OCI-LY1 (cell line): Measurements from ENCODE around the gene ARHGEF4.

Experiments
- H2AFZ ChIP-seq: fragments of 200-600 bp; sonication (generic), shearing (Covaris generic); 2 replicates; pipeline ENCODE4 v1.6.0; 2014; ENCODE audit warnings: antibody characterized with exemption, mild to moderate bottlenecking, low read length
- H3F3A ChIP-seq: fragments of 200-600 bp; sonication (generic), shearing (Covaris generic); 2 replicates; pipeline ENCODE4 v1.6.0; 2014; ENCODE audit warnings: mild to moderate bottlenecking, antibody characterized with exemption, low read length, moderate library complexity; ENCODE audit not compliant: insufficient read depth
- H3K27ac ChIP-seq: fragments of 200-600 bp; sonication (generic); 2 replicates; pipeline ENCODE4 v1.5.1; 2014; ENCODE audit warnings: low read length, mixed run types, mild to moderate bottlenecking, low read depth; ENCODE audit not compliant: poor library complexity, severe bottlenecking
- H3K27me3 ChIP-seq: fragments of 200-600 bp; sonication (generic); 2 replicates; pipeline ENCODE4 v1.6.0; 2014; ENCODE audit warnings: antibody characterized with exemption, mild to moderate bottlenecking, low read length, moderate library complexity; ENCODE audit not compliant: insufficient read depth
- H3K36me3 ChIP-seq: fragments of 200-600 bp; sonication (generic); 2 replicates; pipeline ENCODE4 v1.6.1; 2014; ENCODE audit warnings: mild to moderate bottlenecking, antibody characterized with exemption, low read length, moderate library complexity, mixed read lengths; ENCODE audit not compliant: insufficient read depth
- H3K4me1 ChIP-seq: fragments of 200-600 bp; sonication (generic); 2 replicates; pipeline ENCODE4 v1.5.1; 2014; ENCODE audit warnings: mild to moderate bottlenecking, low read length, moderate library complexity; ENCODE audit not compliant: insufficient read depth, severe bottlenecking
- H3K4me2 ChIP-seq: fragments of 200-600 bp; sonication (generic), shearing (Covaris generic); 2 replicates; pipeline ENCODE4 v1.6.1; 2014; ENCODE audit warnings: low read length
- H3K4me3 ChIP-seq: fragments of 200-600 bp; sonication (generic); 2 replicates; pipeline ENCODE4 v1.5.1; 2014; ENCODE audit warnings: low read length, low read depth, mild to moderate bottlenecking, mixed read lengths; ENCODE audit not compliant: poor library complexity, severe bottlenecking
- H3K79me2 ChIP-seq: fragments of 200-600 bp; shearing (Covaris generic); 2 replicates; pipeline ENCODE4 v1.6.1; 2016; ENCODE audit warnings: mixed run types, low read length, mixed read lengths; ENCODE audit not compliant: insufficient read depth
- H3K9ac ChIP-seq: fragments of 200-600 bp; sonication (generic), shearing (Covaris generic); 2 replicates; pipeline ENCODE4 v1.6.1; 2014; ENCODE audit warnings: mild to moderate bottlenecking, low read length, mixed read lengths
- H3K9me2 ChIP-seq: fragments of 200-600 bp; sonication (generic), shearing (Covaris generic); 2 replicates; pipeline ENCODE4 v1.6.1; 2014; ENCODE audit warnings: low read depth, mild to moderate bottlenecking, low read length, mixed read lengths
- H3K9me3 ChIP-seq: fragments of 200-600 bp; shearing (Covaris generic); 2 replicates; pipeline ENCODE4 v1.6.1; 2014; ENCODE audit warnings: low read length, mixed read lengths
- H4K20me1 ChIP-seq: fragments of 200-600 bp; sonication (generic), shearing (Covaris generic); 2 replicates; pipeline ENCODE4 v1.6.0; 2016; ENCODE audit warnings: mild to moderate bottlenecking, low read length; ENCODE audit not compliant: insufficient read depth
- CTCF ChIP-seq: fragments of 200-600 bp; sonication (generic), shearing (Covaris generic); IDR thresholded peaks from 2 replicates; pipeline ENCODE4 v1.5.1; 2017; ENCODE audit warnings: mild to moderate bottlenecking, antibody characterized with exemption, low read length, moderate library complexity, mixed read lengths
- EZH2 ChIP-seq: fragments of 200-600 bp; sonication (generic), shearing (Covaris generic); IDR thresholded peaks from 2 replicates; pipeline ENCODE4 v1.8.0; 2017; ENCODE audit warnings: borderline replicate concordance, mixed run types, mild to moderate bottlenecking, antibody characterized with exemption, low read length, moderate library complexity, mixed read lengths

Gene ARHGEF4

DNA sequence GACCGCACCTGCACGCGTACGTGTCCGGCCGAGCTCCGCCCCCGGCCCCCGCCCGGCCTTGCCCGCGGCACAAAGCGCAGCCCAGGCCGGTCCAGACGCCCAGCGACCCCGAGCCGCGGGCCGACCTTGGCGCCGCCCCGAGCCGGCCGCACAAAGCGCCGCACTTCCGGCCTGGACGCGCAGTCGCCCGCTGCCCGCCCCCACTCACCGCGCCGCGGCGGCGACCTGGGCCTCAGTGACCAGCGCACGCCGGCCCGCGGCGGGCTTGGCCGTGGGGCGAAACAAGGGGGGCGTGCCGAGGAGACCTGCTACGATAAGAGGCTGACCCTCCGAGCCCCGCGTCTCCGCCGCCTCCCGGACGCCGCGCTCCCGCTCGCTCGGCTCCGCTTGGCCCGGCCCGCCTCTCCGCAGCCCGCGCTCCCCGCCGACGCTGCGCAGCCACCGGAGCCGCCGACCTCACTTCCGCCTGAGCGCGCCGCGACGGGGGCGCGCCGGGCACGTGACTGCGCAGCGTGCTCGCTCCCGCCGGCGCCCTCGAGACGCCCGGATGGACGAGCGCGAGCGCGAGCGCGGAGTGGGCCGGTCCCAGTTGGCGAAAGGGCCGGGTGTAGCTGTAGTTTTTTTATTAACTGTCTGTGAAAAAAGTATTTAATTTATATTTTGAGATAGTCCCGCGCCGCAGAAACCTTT lies 256.4 kb downstream of the ARHGEF4 start, which contains the start of gene FAM168B:
FAM168B (minus strand) TSS at position 455 of the 690 bp plus-strand sequence. CDS start 10,814 bp downstream, outside the sequence.
- no peak for TF ChIP-seq CTCF
- no peak for TF ChIP-seq EZH2
- Histone ChIP-seq H3K9me3 (no peaks in the 10 kb centered on the region), H3F3A (no peaks in the 10 kb centered on the region), H4K20me1 (no peaks in the 10 kb centered on the region), H3K4me2 (peak within 1 kb of the TSS; percentile 72), H3K27ac (peak within 1 kb of the TSS; percentile 68), H3K4me1 (peaks cover 16% of the 10 kb centered on the region), H3K36me3 (peaks cover 23% of the 10 kb centered on the region), H3K27me3 (no peaks in the 10 kb centered on the region), H3K9me2 (no peaks in the 10 kb centered on the region), H3K9ac (peak within 1 kb of the TSS; percentile 77), H3K79me2 (peaks cover 44% of the 10 kb centered on the region), H2AFZ (peak within 1 kb of the TSS; percentile 3; the same call in 1 of the 2 replicates), H3K4me3 (peak within 1 kb of the TSS; percentile 72)

GRCh38 chr2:131093696-131094462 lies 257.2 kb downstream of the ARHGEF4 start:
- H3K27ac ChIP-seq: peak overlapping the region; percentile 68

More at GRCh38 chr2:131093696-131094462, 257.2 kb downstream of the ARHGEF4 start:
- H3K4me1 ChIP-seq: peaks cover 16% of the 10 kb centered on the region
- H3K9me2 ChIP-seq: no peaks in the 10 kb centered on the region
- H3K4me2 ChIP-seq: peak overlapping the region; percentile 72
- H4K20me1 ChIP-seq: no peaks in the 10 kb centered on the region
- peak overlapping the region; percentile 3; the same call in 1 of the 2 replicates for H2AFZ ChIP-seq
- no peaks in the 10 kb centered on the region for H3K9me3 ChIP-seq
- H3K36me3 ChIP-seq: peaks cover 16% of the 10 kb centered on the region
- no peaks in the 10 kb centered on the region for H3F3A ChIP-seq
- peak overlapping the region; percentile 72 for H3K4me3 ChIP-seq
- peaks cover 37% of the 10 kb centered on the region for H3K79me2 ChIP-seq
- H3K27me3 ChIP-seq: no peaks in the 10 kb centered on the region
- TF ChIP-seq EZH2: no peak
- no peak for TF ChIP-seq CTCF
- H3K9ac ChIP-seq: peak overlapping the region; percentile 77
